ENCODE results near the gene CORO1C. TPM values are rescaled to one million over a fixed set of nuclear protein-coding genes. Genes with fewer than 3 reads are reported as not detected.
A peak's percentile ranks its signal among the peaks of the same experiment; 100 is the strongest.
"Not testable (repeated sequence)": the region's sequence is repeated elsewhere in the genome, so short reads cannot be mapped to it uniquely, and the experiment has no call there.

CORO1C gene
- total RNA-seq, 1 donor: 261 TPM

DNA sequence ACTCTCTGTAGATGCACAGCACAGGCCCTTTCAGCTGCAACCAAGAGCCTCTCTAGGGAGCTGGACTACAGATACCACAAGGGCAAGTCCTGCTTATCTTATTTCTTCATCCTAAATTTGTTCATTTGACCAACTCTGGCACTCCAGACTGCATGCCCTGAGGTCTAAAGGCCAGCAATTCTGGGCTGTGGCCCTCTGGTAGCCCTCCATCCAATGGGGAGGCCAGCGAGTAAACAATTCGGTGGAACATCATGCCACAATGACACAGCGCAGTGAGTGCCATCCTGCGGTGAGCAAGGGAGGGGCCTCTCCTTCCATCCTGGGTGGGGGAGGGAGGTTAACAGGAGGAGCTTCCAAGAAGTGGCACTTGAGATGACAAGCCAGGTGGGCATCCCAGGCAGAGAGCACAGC lies 97.0 kb downstream of the CORO1C start:
- no peak for DNase-seq (ENCODE audit: insufficient read length, low spot score, missing footprints)
- Histone ChIP-seq H3K4me2 (ENCODE audit: insufficient read depth, low read length) (peak overlapping the region; percentile 7), H2AFZ (ENCODE audit: low read length) (no peak overlapping the region), H4K20me1 (ENCODE audit: insufficient read depth, low read length) (peaks cover 4% of the 10 kb centered on the region), H3K27ac (ENCODE audit: low read depth, low read length) (no peak overlapping the region), H3K79me2 (ENCODE audit: insufficient read depth, low read length) (no peaks in the 10 kb centered on the region), H3K27me3 (ENCODE audit: insufficient read depth, low read length) (no peaks in the 10 kb centered on the region), H3K9me3 (ENCODE audit: low read depth, low read length) (no peaks in the 10 kb centered on the region), H3K4me3 (ENCODE audit: insufficient read depth, low read length) (no peak overlapping the region), H3K4me1 (ENCODE audit: insufficient read depth, low read length) (peaks cover 39% of the 10 kb centered on the region), H3K36me3 (ENCODE audit: insufficient read depth, low read length) (no peaks in the 10 kb centered on the region)
- no peak for TF ChIP-seq CTCF (IDR thresholded peaks at IDR 0.05; ENCODE audit: extremely low read depth, low read depth, low read length)

DNA sequence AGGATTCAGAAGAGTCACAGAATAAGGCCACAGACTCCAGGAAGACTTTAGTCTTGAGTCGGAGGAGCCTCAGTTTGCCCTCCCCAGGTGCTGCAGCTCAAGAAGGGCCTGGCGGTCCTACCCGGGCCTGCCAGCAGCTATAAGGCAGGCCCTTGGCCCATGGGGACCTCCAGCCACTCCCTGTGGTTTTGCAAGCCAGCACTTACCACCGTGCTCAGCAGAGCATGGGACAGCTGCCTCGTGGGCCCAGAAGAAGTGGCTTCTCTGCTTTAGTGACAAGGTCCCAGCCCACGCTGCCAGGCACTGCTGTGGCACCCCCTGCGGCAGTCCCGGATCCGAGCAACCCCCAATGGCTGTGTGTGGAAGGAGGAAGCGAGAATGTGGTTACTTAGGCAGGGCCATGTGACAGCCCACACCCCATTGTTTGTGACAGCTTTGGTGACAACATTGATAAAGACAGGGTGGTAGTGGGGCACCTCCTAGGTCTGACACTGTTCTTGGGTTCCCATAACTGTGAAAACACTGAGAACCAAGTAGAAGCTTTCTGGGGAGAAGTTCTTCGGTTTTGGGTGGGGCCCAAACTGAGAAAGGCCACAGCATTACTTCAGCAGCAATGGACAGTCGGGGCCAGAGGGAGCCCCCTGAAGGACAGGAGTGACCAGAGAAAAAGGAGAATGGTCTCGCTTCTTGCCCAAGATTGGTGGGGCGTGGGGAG lies 97.6 kb downstream of the CORO1C start, which contains the start of gene SELPLG:
Gene SELPLG (minus strand): TSS at position 361 of the 715 bp plus-strand sequence. CDS start 9,587 bp downstream, outside the sequence.
- Histone ChIP-seq H3K4me1 (ENCODE audit: insufficient read depth, low read length) (peaks cover 46% of the 10 kb centered on the region), H3K27ac (ENCODE audit: low read depth, low read length) (no peak within 1 kb of the TSS), H3K79me2 (ENCODE audit: insufficient read depth, low read length) (no peaks in the 10 kb centered on the region), H3K4me3 (ENCODE audit: insufficient read depth, low read length) (no peak within 1 kb of the TSS), H2AFZ (ENCODE audit: low read length) (no peak within 1 kb of the TSS), H4K20me1 (ENCODE audit: insufficient read depth, low read length) (peaks cover 4% of the 10 kb centered on the region), H3K9me3 (ENCODE audit: low read depth, low read length) (no peaks in the 10 kb centered on the region), H3K4me2 (ENCODE audit: insufficient read depth, low read length) (peak within 1 kb of the TSS; percentile 7), H3K27me3 (ENCODE audit: insufficient read depth, low read length) (no peaks in the 10 kb centered on the region), H3K36me3 (ENCODE audit: insufficient read depth, low read length) (no peaks in the 10 kb centered on the region)
- no peak for DNase-seq (ENCODE audit: insufficient read length, low spot score, missing footprints)
- TF ChIP-seq CTCF (IDR thresholded peaks at IDR 0.05; ENCODE audit: extremely low read depth, low read depth, low read length): no peak

GRCh38 chr12:108633081-108633533 lies 98.2 kb downstream of the CORO1C start:
- H3K4me3 ChIP-seq (ENCODE audit: insufficient read depth, low read length): no peak overlapping the region
- no peak for TF ChIP-seq CTCF (IDR thresholded peaks at IDR 0.05; ENCODE audit: extremely low read depth, low read depth, low read length)
- no peak for DNase-seq (ENCODE audit: insufficient read length, low spot score, missing footprints)
- H3K4me2 ChIP-seq (ENCODE audit: insufficient read depth, low read length): no peak overlapping the region
- H3K79me2 ChIP-seq (ENCODE audit: insufficient read depth, low read length): no peaks in the 10 kb centered on the region
- H4K20me1 ChIP-seq (ENCODE audit: insufficient read depth, low read length): peaks cover 4% of the 10 kb centered on the region
- H2AFZ ChIP-seq (ENCODE audit: low read length): no peak overlapping the region
- H3K27ac ChIP-seq (ENCODE audit: low read depth, low read length): no peak overlapping the region
- no peaks in the 10 kb centered on the region for H3K9me3 ChIP-seq (ENCODE audit: low read depth, low read length)
- peaks cover 51% of the 10 kb centered on the region for H3K4me1 ChIP-seq (ENCODE audit: insufficient read depth, low read length)
- H3K27me3 ChIP-seq (ENCODE audit: insufficient read depth, low read length): no peaks in the 10 kb centered on the region
- no peaks in the 10 kb centered on the region for H3K36me3 ChIP-seq (ENCODE audit: insufficient read depth, low read length)

GRCh38 chr12:108631261-108631660 lies 100.1 kb downstream of the CORO1C start:
- H3K9me3 ChIP-seq (ENCODE audit: low read depth, low read length); H3K27me3 ChIP-seq (ENCODE audit: insufficient read depth, low read length); H2AFZ ChIP-seq (ENCODE audit: low read length); H3K27ac ChIP-seq (ENCODE audit: low read depth, low read length); H3K4me3 ChIP-seq (ENCODE audit: insufficient read depth, low read length); H3K4me2 ChIP-seq (ENCODE audit: insufficient read depth, low read length); H4K20me1 ChIP-seq (ENCODE audit: insufficient read depth, low read length); H3K36me3 ChIP-seq (ENCODE audit: insufficient read depth, low read length); H3K79me2 ChIP-seq (ENCODE audit: insufficient read depth, low read length); DNase-seq (ENCODE audit: insufficient read length, low spot score, missing footprints): not testable (repeated sequence)
- H3K4me1 ChIP-seq (ENCODE audit: insufficient read depth, low read length): peaks cover 56% of the 10 kb centered on the region

Data from osteoblast (primary cell).